NCI-H2227 (cell line): ENCODE results near the gene SQOR.

Experiments
- DNase-seq: peaks from one replicate; lab custom pipeline; 2025; ENCODE audit not compliant: unreplicated experiment; lab: John Stamatoyannopoulos, UW

The SQOR gene

GRCh38 chr15:45634432-45635190 is at the start of gene SQOR:
Gene SQOR, plus strand, starts transcription at chr15:45635029. Its CDS starts 23,895 bp downstream, at chr15:45658924.
- peak; percentile 32 for DNase-seq

- DNase-seq: no peak
Measured at GRCh38 chr15:45585069-45585791, 49.6 kb upstream of the SQOR start.

DNA sequence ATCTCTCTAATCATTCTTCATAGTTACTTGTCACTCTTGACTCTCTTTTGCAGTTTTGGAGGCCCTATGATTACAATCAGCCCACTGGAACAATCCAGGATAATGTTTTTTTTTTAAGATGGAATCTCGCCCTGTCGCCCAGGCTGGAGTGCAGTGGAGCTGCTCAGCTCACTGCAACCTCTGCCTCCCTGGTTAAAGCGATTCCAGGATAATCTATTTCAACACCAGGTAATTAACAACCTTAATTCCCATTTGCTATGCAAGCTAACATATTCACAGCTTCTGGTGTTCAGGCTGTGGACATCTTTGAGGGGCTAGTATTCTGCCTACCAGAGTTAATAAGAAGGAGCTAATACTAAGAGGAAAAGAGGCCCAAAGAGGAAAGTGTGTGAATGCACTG is 48.7 kb upstream of the SQOR start:
- DNase-seq: peak; percentile 2

DNA sequence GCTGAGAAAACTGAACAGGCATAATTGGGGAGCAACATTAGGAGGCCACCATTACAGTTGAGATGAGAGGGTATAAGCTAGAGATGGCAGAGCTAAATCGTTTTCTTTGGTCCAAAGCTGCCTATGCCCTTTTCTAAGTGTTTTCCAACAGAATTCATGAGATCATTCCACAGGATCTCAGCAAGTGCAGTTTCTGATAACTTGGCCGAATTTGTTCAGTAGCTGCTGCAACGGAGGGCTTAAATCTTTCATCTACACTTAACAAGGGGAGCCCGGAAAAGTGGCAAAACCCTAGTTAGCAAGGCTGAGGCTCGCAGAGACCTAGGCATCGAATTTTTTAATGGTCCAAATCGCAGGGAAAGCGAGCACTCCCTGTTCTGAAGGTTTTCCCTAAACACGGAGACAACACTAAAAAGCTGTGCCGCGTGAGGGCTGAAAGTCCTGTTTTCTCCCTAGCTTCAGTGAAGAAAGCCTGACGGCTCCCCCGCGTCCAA is 48.2 kb upstream of the SQOR start:
- peak; percentile 31 for DNase-seq

DNA sequence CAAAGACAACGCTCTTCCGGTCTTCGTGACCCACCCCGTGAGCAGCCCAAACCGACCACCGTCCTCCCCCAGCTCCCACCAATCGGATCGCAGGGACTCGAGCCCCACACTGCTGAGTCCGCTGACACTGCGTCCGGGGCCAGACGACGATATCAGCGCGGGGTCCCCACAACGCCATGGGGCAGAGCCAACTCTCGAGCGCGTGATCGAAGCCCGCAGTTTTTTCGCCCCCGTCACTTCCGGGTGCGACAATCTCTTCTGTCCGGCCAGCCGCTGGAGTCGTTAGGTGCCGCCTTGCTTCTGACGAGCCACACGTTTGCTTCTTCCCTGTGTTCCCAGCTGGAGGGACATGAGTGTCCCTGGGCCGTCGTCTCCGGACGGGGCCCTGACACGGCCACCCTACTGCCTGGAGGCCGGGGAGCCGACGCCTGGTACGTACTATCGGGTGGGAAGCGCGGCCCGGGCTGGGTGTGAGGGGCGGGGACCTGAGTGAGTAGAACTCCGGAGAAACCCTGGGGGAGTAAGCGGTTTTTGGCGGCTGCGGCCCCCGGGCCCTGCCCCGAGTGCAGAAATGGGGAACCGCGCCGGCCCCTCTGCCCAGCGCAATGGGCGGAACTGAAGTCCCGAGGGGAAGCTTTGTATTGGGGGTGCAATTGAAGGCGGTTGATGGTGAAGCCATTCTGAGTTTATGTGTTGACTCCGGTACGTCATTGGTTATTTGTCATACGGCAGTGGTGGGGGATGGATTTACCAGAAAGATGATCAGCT is 47.5 kb upstream of the SQOR start, which contains the start of gene BLOC1S6:
Gene BLOC1S6, plus strand, starts transcription at position 285 of the 768 bp plus-strand sequence. Its CDS starts 65 bp downstream, at position 350.
- DNase-seq: peak; percentile 94

GRCh38 chr15:45587863-45588170 is 47.0 kb upstream of the SQOR start:
- no peak for DNase-seq

GRCh38 chr15:45588219-45588875 is 46.5 kb upstream of the SQOR start:
- DNase-seq: no peak

DNA sequence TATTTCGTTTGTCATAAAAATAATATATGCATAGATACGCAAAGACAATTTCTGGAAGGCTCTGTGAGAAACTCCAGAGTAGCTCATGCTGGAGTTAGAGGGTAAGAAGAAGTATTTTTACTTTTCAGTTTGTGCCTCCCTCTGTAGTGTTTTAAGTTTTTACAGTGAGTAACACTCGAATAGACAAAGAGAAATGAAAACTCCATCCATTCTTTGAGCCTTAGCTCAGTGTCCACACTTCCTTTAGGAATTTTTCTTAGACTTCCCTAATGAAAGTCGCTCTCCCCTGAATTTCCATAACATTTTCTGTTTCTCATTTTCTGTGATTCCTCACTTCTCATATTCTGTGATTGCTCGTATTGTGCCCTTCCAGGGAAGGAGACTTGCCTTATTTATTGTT is 45.6 kb upstream of the SQOR start:
- DNase-seq: no peak

- DNase-seq: no peak
Measured at GRCh38 chr15:45594319-45594718, 40.5 kb upstream of the SQOR start.

DNA sequence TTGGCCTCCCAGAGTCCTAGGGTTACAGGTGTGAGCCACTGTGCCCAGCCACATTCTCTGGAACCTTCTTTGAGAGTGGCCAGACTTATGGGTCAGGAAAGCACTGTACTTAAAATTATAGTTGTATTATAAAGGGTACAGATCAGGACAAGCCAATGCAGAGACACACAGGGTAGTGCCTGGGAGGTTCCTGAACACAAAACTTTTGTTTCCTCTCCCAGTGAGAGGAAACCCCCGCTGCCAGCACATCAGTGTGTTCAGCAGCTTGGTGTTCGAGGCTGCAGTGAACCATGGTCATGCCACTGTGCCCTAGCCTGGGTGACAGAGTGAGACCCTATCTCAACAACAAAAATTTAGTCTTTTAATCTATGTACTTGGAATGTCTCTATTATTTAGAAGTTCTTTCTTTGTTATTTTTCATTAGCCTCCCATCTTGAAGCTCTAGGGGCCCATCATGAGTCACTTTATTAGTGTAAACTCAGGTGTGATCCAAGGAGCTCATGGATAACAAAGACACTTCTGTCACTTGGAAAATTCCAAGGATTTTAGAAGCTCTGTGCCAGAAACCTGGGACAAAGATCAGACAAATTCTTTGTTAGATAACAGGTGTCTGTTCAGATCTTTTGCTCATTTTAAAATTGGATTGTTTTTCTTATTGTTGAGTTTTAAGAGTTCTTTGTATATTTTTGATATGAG is 39.8 kb upstream of the SQOR start:
- DNase-seq: no peak

DNA sequence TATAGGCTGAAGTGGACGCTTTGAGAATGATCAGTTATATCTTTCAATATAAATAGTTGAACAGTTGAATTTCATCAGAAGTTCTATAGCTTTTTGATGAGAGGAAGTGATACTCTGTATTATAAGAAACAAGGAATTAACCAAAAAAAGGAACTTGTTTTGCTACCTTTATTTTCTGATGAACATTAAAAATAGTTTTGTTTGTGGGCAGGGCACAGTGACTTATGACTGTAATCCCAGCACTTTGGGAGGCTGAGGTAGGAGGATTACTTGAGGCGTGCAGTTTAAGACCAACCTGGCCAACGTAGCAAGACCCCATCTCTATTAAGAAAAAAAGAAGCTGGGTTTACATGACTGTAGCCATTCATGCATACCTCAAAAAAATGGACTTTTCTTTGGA is 30.9 kb upstream of the SQOR start:
- no peak for DNase-seq

- no peak for DNase-seq
Measured at GRCh38 chr15:45604326-45604725, 30.5 kb upstream of the SQOR start.

GRCh38 chr15:45606413-45606812 is 28.4 kb upstream of the SQOR start:
- DNase-seq: no peak

DNA sequence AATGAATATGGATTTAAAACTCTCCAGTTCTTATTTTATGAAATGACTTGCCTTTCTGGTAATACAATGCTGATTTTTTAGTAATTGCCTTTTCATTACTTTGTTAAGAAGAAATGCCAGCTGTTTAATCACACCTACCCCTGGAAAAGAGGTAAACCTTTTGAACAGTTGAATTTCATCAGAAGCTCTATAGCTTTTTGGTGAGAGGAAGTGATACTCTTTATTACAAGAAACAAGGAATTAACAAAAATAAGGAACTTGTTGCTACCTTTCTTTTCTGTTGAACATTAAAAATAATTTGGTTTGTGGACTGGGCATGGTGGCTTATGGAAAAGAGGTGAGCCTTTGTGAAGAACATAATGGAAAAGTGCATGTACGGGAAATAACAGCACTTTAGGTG is 28.0 kb upstream of the SQOR start:
- no peak for DNase-seq

GRCh38 chr15:45611305-45611704 is 23.5 kb upstream of the SQOR start:
- no peak for DNase-seq

DNA sequence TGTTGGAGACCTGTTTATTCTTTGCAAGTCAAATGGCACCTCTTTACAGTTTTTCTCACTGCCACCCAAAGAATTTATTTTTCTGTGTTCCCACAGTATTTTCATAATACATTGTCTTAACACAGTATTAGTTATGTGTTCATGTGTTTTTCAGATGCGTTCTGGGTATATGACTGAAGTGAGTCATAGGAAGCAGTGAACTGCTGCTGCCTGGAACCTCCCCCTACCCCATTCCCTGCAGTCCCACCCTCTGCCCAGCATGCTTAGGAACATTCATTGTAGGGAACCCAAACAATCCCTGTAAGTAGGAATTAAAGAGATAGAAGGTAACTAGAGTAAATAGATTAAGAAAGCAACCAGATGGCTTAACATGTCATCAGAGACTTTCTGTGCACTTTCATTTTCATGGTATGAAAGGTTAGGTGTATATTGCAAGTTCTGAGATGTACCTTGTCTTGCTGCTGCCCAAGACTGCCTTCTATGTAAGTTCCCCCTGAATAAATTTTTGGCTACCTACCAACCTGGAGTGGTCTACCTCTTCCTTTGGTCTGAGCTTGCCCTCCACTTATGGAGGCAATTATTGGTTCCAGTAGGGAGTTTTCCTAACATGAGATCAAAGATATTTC is 21.9 kb upstream of the SQOR start:
- no peak for DNase-seq

- peak; percentile 4 for DNase-seq
Measured at GRCh38 chr15:45616901-45617323, 17.9 kb upstream of the SQOR start.

DNA sequence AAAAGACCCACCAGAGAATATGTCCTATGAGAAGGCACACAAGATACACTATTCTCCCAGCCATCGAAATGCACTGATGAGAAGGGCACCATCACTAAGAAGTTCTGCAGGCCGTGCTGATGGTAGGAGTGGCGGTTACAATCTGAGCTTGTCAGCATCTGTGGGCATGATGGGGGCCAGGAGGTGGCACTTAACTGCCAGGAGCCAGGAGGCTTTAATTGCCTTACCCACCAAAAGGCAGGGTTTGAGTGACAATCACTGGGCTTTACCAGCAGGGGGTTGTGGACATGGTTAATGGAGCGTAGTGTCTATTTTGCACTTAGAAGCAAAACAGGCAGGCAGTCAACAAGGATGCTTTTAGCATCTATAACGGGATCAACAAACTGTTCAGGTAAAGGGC is 16.0 kb upstream of the SQOR start:
- DNase-seq: peak; percentile 27

- DNase-seq: no peak
Measured at GRCh38 chr15:45628136-45628535, 6.7 kb upstream of the SQOR start.
